Measurements from ENCODE around the gene SKI. TPM values are rescaled to one million over a fixed set of nuclear protein-coding genes. Genes with fewer than 3 reads are reported as not detected.

The SKI gene
- polyA plus RNA-seq, 3 donors, result 0.20 to 6.6 (median 0.25) TPM

DNA sequence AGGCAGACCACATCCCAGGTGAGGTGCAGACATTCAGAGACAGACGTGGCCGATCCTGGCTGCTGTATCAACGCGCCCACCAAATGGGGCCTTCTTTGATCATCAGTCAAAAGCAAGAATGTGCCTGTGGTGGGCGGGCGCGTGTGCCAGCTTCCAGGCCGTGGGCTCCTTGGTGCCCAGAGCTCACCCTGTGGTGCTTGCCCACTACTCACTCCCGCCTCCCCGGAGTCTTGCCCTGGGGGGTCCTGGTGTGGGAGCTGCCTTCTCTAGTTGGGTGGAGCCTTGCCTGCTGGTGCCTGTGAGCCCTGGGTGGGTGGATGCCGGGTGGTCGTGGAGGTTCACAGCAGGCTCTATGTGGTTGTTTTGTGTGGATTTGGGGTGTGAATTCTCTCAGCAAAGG lies 70.6 kb downstream of the SKI start:
- intact Hi-C loops (cut with micrococcal nuclease), result no loop called here
- Histone ChIP-seq H3K4me3 (replicated peaks in 1 of 3; ENCODE audit: low read depth in 2 of 3, low read length in 3 of 3) (no peak overlapping the region), H3K9ac (ENCODE audit: insufficient read depth, low read length, poor library complexity, severe bottlenecking) (no peak overlapping the region), H3K4me2 (replicated peaks; ENCODE audit: extremely low read depth, low read length, poor library complexity, severe bottlenecking) (no peak overlapping the region), H3K27ac (ENCODE audit: low read depth in 1 of 2, low read length in 2 of 2) (no peak overlapping the region), H4K20me1 (ENCODE audit: insufficient read depth, low read length) (peaks cover 100% of the 10 kb centered on the region), H3K27me3 (ENCODE audit: control insufficient read depth in 2 of 2, insufficient read depth in 2 of 2, low read length in 2 of 2) (peaks cover 0 to 39% of the 10 kb centered on the region in 2 donors), H3K9me3 (replicated peaks in 1 of 2; ENCODE audit: control insufficient read depth in 1 of 2, insufficient read depth in 1 of 2, low read length in 2 of 2) (no peaks in the 10 kb centered on the region), H3K4me1 (ENCODE audit: control insufficient read depth in 1 of 2, insufficient read depth in 2 of 2, low read length in 2 of 2) (peaks cover 33 to 57% of the 10 kb centered on the region in 2 donors), H3K79me2 (ENCODE audit: insufficient read depth, low read length) (peaks cover 70% of the 10 kb centered on the region), H2AFZ (ENCODE audit: insufficient read depth, low read depth, low read length, poor library complexity, severe bottlenecking) (no peak overlapping the region), H3K36me3 (replicated peaks in 1 of 2; ENCODE audit: control insufficient read depth in 1 of 2, insufficient read depth in 2 of 2, low read length in 2 of 2) (peaks cover 3 to 8% of the 10 kb centered on the region in 2 donors)
- Mint-ChIP-seq H3K36me3 (peaks cover 51 to 54% of the 10 kb centered on the region in 2 donors), H3K4me1 (peaks cover 52% of the 10 kb centered on the region), H3K27ac (peak overlapping the region in 5 of 7 donors; percentile 41 to 83 (median 57)), H3K9me3 (peaks cover 0 to 7% (median 0%) of the 10 kb centered on the region in 7 donors), H3K4me3 (peak overlapping the region in 1 of 2 donors; percentile 76), H3K27me3 (ENCODE audit: low read depth in 3 of 3) (peaks cover 43 to 57% (median 55%) of the 10 kb centered on the region in 3 donors)
- 95% methylated on average over 12 of the region's 12 CpGs for WGBS (ENCODE audit: insufficient coverage)
- TF ChIP-seq, protein P1, sequence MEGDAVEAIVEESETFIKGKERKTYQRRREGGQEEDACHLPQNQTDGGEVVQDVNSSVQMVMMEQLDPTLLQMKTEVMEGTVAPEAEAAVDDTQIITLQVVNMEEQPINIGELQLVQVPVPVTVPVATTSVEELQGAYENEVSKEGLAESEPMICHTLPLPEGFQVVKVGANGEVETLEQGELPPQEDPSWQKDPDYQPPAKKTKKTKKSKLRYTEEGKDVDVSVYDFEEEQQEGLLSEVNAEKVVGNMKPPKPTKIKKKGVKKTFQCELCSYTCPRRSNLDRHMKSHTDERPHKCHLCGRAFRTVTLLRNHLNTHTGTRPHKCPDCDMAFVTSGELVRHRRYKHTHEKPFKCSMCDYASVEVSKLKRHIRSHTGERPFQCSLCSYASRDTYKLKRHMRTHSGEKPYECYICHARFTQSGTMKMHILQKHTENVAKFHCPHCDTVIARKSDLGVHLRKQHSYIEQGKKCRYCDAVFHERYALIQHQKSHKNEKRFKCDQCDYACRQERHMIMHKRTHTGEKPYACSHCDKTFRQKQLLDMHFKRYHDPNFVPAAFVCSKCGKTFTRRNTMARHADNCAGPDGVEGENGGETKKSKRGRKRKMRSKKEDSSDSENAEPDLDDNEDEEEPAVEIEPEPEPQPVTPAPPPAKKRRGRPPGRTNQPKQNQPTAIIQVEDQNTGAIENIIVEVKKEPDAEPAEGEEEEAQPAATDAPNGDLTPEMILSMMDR (IDR thresholded peaks at IDR 0.05), result no peak
- no peak for DNase-seq

DNA sequence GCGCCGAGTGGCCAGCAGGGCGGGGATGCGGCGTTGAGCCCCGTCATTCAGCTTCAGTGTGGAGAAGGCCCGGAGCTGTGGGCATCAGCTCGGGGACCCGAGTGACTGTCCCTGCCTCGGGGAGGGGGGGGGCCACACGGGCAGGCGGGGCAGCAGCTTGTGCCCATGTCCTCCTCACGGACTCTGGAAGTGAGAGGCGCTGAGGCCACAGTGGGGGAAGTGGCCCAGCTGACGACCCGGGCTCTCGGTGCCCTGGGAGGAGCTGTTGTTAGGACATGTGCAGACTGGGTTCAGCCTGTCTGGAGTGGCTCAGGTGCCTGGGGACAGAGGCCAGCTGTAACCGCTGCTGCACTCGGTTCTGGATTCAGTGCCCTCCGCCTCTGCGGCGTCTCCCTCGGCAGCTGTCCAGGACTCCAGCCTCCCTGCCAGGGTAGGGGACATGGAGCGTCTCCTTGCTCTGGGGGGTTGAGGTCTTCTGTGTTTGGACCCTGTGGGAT lies 71.1 kb downstream of the SKI start:
- peaks cover 33 to 53% of the 10 kb centered on the region in 2 donors for H3K4me1 ChIP-seq (ENCODE audit: control insufficient read depth in 1 of 2, insufficient read depth in 2 of 2, low read length in 2 of 2)
- Mint-ChIP-seq H3K27me3 (ENCODE audit: low read depth in 3 of 3) (peaks cover 38 to 52% (median 50%) of the 10 kb centered on the region in 3 donors), H3K4me3 (peak overlapping the region; percentile 49 to 76), H3K36me3 (peaks cover 51 to 56% of the 10 kb centered on the region in 2 donors), H3K27ac (peak overlapping the region; percentile 41 to 83 (median 80)), H3K9me3 (peaks cover 0 to 7% (median 0%) of the 10 kb centered on the region in 7 donors), H3K4me1 (peaks cover 47% of the 10 kb centered on the region)
- no peak overlapping the region for H2AFZ ChIP-seq (ENCODE audit: insufficient read depth, low read depth, low read length, poor library complexity, severe bottlenecking)
- TF ChIP-seq, protein P1 (IDR thresholded peaks at IDR 0.05), result no peak
- peaks cover 0 to 34% of the 10 kb centered on the region in 2 donors for H3K27me3 ChIP-seq (ENCODE audit: control insufficient read depth in 2 of 2, insufficient read depth in 2 of 2, low read length in 2 of 2)
- H4K20me1 ChIP-seq (ENCODE audit: insufficient read depth, low read length), result peaks cover 100% of the 10 kb centered on the region
- H3K9me3 ChIP-seq (replicated peaks in 1 of 2; ENCODE audit: control insufficient read depth in 1 of 2, insufficient read depth in 1 of 2, low read length in 2 of 2), result no peaks in the 10 kb centered on the region
- peaks cover 65% of the 10 kb centered on the region for H3K79me2 ChIP-seq (ENCODE audit: insufficient read depth, low read length)
- peak overlapping the region; percentile 71 for H3K9ac ChIP-seq (ENCODE audit: insufficient read depth, low read length, poor library complexity, severe bottlenecking)
- H3K4me3 ChIP-seq (replicated peaks in 1 of 3; ENCODE audit: low read depth in 2 of 3, low read length in 3 of 3), result peak overlapping the region in 1 of 3 experiments; percentile 65
- no peak overlapping the region for H3K27ac ChIP-seq (ENCODE audit: low read depth in 1 of 2, low read length in 2 of 2)
- peak; percentile 53 to 63 (median 55) for DNase-seq
- intact Hi-C loops (cut with micrococcal nuclease), result no loop called here
- peaks cover 6 to 12% of the 10 kb centered on the region in 2 donors for H3K36me3 ChIP-seq (replicated peaks in 1 of 2; ENCODE audit: control insufficient read depth in 1 of 2, insufficient read depth in 2 of 2, low read length in 2 of 2)
- H3K4me2 ChIP-seq (replicated peaks; ENCODE audit: extremely low read depth, low read length, poor library complexity, severe bottlenecking), result peak overlapping the region; percentile 81
- WGBS (ENCODE audit: insufficient coverage), result 39% methylated on average over 21 of the region's 24 CpGs

Measured in CD14-positive monocyte (primary cell).